GM21529 (cell line): ENCODE data around the gene BTRC.

Source experiments
- ATAC-seq: cut with Tn5 transposase; IDR thresholded peaks from one replicate; pipeline ENCODE4 v1.9.1; 2021; ENCODE audit not compliant: unreplicated experiment

Gene BTRC

GRCh38 chr10:101476383-101476782, 122.4 kb downstream of the BTRC start:
- no peak for ATAC-seq

- ATAC-seq, result no peak
Observed at GRCh38 chr10:101478956-101479355, 125.0 kb downstream of the BTRC start.

GRCh38 chr10:101481256-101481655, 127.3 kb downstream of the BTRC start:
- no peak for ATAC-seq

DNA sequence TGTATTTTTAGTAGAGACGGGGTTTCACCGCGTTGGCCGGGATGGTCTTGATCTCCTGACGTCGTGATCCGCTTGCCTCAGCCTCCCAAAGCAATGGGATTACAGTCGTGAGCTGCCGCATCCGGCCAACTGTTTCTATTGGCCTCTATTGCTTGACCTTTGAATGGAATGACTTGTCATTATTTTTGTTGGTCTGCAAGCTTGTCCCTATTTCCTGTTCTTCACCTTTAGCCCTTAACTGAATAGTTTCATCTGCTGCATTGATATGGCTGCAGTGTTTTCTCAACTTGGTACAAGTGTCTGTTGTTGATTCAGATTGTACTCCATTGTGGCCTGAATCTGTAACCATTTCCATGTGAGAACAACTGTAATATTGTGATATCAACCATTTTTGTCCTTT, 128.6 kb downstream of the BTRC start:
- no peak for ATAC-seq

GRCh38 chr10:101484175-101484745, 130.3 kb downstream of the BTRC start:
- no peak for ATAC-seq

DNA sequence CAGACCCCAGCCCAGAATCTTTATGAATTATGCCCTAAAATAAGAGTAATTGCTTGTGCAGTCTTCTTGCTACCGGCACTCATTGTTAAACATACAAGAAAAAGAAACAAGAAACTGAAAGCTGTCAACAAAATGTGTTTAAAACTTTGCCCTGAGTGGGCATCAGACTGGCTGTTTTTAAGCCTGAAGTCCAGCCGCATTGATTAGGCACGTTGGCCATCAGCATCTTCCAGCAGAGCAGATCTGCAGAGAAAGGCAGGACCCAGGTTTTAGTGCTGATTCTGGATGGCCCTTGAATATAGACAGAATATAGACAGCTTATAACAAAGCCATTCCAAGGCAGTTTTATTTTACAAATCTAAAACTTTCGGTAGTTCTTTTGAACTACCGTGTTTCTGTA, 131.2 kb downstream of the BTRC start:
- no peak for ATAC-seq

DNA sequence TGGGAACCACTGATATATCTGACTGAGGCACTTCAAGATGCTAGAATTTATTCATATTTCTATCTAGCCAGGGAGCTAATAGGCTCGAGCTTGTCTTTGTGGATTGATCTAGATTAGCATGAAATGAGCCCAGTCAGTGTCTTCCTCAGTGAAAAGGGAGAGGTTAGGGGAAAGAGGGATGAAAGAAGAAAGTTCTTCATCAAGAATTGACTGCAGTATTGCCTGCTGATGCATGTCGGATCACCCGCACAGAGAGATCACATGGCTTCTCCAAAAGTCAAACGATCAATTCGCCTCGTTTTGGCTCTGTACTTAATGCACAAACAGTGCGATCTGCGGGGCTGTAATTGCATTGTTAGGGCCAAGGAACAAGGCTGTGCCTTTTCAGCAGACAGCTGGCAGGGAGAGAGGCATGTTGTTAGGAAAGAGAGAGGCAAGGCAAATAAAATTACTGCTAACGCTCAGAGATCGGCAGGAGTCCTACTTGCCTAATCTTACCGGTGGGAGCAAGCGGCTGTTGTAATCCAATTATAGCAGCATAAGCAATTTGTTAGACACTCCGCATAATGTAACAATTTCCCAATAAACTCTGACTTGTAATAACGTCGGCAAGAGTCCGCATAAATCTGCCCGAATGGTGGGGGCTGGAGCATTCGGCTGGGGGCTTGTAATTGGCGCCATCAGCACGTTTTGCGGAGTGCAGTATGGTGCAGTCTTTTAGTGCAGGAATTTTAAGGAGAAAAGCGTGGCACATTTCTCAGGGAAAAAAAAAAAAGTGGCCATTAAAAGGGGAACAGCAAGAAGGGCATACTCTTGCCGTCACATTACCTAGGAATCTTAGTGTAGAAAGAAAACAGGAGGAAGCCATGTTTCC, 132.0 kb downstream of the BTRC start:
- ATAC-seq, result no peak

- no peak for ATAC-seq
Observed at GRCh38 chr10:101487399-101487798, 133.4 kb downstream of the BTRC start.

GRCh38 chr10:101489355-101489754, 135.4 kb downstream of the BTRC start:
- no peak for ATAC-seq

GRCh38 chr10:101490026-101490425, 136.1 kb downstream of the BTRC start:
- ATAC-seq, result no peak

DNA sequence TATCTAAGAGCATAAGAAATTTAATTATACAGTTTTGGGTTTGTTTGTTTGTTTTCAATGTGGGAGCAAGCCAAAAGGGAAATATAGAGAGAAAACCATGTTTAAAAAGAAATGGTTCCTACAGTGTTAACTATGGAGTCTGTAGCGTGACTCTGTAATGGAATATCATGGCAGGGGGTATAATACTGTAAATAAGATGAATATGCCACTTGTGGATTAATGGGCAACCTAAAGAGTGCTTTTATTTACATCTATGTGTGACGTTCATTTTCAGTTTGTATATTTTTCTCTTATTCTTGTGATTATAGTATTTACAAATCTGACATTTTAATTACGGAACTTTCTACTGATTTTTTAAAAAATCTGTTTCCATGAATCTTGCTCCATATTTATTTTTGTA, 138.2 kb downstream of the BTRC start:
- no peak for ATAC-seq

DNA sequence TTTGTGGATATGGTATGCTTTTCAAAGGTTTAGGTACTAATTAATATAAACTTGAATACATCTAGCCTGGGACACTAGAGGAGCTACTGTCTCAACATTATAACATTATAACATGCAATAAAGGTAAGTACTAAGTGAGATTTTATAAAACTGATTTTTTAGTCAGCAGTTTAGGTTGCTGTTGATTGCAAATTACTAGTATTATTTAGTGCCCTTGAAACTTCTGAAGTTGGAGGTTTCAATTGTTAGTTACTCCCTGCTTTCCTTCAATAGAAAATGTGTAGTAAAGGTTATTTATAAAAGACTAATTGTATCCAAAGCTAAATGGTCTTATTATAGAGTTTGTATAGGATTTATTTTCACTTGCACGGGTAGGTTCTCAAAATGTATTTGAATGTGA, 138.8 kb downstream of the BTRC start:
- ATAC-seq, result no peak

DNA sequence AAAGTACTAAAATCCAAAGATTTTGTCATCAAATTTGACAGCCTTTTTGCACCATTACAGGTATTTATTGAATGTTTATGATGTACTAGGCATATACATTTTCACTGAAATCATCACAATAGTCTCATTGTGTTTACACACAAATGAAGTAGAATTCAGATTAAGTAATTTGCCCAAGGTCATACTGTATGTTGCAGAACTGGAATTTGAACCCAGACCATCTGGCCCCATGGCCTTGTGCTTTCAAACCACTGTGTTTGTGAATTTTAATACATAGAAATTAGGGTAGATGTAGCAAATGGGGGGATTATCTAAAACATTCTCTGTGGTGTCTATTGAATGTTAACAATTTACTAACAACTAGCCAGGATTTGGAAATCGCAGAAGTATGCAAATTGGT, 139.3 kb downstream of the BTRC start:
- ATAC-seq, result no peak

DNA sequence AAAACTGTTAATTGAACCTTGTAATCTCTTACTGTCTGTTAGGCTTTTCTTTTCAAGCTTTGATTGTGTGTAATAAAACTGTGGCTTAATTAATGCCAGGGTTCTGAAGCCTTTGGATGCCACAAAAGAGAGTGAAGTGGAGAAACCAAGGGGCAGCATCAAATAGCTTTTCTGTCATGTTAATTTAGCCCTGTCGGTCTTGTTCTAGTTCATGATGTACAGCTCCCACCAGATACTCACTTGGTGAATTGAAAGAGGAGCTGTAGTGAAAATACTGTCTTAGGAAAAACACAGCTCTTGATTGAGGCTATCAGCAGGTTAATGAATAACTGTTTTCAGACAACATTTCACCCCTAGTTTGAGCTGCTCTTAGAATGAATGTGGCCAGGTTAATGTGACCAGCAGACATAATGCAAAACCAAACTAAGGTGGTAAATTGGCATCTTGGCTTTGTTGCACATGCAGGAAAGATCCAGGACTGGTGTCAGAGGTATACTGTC, 139.9 kb downstream of the BTRC start:
- no peak for ATAC-seq

GRCh38 chr10:101494650-101495049, 140.7 kb downstream of the BTRC start:
- ATAC-seq, result no peak

GRCh38 chr10:101495324-101495925, 141.5 kb downstream of the BTRC start:
- ATAC-seq, result no peak

- ATAC-seq, result no peak
Observed at GRCh38 chr10:101504438-101504837, 150.5 kb downstream of the BTRC start.

- no peak for ATAC-seq
Observed at GRCh38 chr10:101506829-101507661, 153.1 kb downstream of the BTRC start.

GRCh38 chr10:101507828-101508227, 153.9 kb downstream of the BTRC start:
- no peak for ATAC-seq

DNA sequence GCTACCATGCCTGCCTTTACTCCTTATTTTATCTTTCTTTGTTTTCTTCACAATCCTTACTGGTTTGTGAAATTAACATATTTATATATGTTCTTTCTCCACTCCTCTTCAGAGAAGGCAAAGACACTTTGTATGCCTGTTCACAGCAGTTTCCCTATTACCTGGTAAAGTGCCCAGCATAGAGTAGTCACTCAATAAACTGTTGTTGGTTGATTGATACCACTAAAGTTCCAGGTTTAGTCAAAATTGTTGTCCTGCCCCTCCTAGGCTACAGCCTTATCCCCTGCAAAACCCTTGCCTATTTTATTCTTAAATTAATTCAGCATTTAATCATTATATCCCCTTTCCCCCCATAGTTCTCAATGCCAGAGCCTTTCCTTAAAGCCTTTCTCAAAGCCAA, 158.0 kb downstream of the BTRC start:
- no peak for ATAC-seq

GRCh38 chr10:101512738-101513137, 158.8 kb downstream of the BTRC start:
- ATAC-seq, result no peak
